HUES6 (cell line): Measurements from ENCODE around the gene ZNF470.

Experiments used
- H3K27ac ChIP-seq: 2 replicates; pipeline ENCODE4 v1.7.0; 2013; ENCODE audit warnings: low read depth, mild to moderate bottlenecking, low read length, inconsistent platforms
- H3K27me3 ChIP-seq: 2 replicates; pipeline ENCODE4 v1.6.1; 2013; ENCODE audit warnings: low read length; ENCODE audit not compliant: control insufficient read depth, insufficient read depth
- H3K36me3 ChIP-seq: 2 replicates; pipeline ENCODE4 v1.6.1; 2013; ENCODE audit warnings: low read length; ENCODE audit not compliant: control insufficient read depth, insufficient read depth
- H3K4me1 ChIP-seq: 2 replicates; pipeline ENCODE4 v1.6.1; 2013; ENCODE audit warnings: low read length; ENCODE audit not compliant: control insufficient read depth, insufficient read depth
- H3K4me3 ChIP-seq: 2 replicates; pipeline ENCODE4 v1.5.1; 2013; ENCODE audit warnings: low read depth, low read length
- H3K9ac ChIP-seq: one replicate; pipeline ENCODE4 v1.6.1; 2013; ENCODE audit warnings: mild to moderate bottlenecking, low read length
- H3K9me3 ChIP-seq: 2 replicates; pipeline ENCODE4 v1.6.1; 2013; ENCODE audit warnings: low read depth, low read length; ENCODE audit not compliant: control insufficient read depth, insufficient read depth

The ZNF470 gene

DNA sequence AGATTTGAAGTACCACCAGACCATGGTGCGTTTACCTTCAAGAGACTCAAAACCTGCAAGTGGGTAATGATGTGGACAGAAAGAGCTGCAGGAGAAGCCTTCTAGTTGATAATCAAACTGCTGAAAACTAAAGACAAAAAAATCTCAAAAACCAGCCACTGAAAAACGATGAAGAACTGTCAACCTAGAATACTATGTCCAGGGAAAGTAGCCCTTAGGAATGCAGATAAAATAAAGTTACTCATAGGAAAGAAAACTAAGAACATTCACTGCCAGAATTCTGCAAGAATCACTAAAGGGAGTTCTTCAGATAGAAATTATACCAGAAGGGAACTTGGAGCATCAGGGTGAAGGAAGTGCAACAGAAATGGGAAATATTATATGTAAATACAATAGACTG lies 5.3 kb downstream of the ZNF470 start:
- Histone ChIP-seq H3K9ac (no peak overlapping the region), H3K4me1 (peaks cover 5% of the 10 kb centered on the region; the same call in 1 of the 2 replicates), H3K27ac (no peak overlapping the region), H3K36me3 (peaks cover 86% of the 10 kb centered on the region), H3K9me3 (peaks cover 84% of the 10 kb centered on the region), H3K4me3 (no peak overlapping the region), H3K27me3 (no peaks in the 10 kb centered on the region)

DNA sequence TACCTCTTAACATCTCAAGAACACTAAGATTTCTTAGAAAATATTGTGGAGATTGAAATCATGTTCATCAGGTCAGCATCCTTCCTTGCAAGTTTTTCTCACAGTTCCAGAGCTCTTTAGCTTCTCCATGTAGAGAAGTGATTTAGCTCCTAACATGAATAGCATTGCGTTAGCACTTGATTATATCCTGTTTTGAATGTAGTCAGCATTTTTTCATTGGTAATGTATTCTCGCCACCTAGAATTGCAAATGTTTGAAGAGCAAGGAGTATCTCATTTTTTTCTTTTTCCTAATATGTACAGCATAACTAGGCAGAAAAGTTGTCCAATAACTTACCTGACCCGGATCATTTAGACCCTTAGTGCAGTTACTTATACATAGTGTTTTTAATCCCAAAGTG lies 6.6 kb downstream of the ZNF470 start:
- Histone ChIP-seq H3K36me3 (peaks cover 86% of the 10 kb centered on the region), H3K4me3 (no peak overlapping the region), H3K27ac (no peak overlapping the region), H3K9ac (no peak overlapping the region), H3K4me1 (no peaks in the 10 kb centered on the region), H3K27me3 (no peaks in the 10 kb centered on the region), H3K9me3 (peaks cover 87% of the 10 kb centered on the region)

DNA sequence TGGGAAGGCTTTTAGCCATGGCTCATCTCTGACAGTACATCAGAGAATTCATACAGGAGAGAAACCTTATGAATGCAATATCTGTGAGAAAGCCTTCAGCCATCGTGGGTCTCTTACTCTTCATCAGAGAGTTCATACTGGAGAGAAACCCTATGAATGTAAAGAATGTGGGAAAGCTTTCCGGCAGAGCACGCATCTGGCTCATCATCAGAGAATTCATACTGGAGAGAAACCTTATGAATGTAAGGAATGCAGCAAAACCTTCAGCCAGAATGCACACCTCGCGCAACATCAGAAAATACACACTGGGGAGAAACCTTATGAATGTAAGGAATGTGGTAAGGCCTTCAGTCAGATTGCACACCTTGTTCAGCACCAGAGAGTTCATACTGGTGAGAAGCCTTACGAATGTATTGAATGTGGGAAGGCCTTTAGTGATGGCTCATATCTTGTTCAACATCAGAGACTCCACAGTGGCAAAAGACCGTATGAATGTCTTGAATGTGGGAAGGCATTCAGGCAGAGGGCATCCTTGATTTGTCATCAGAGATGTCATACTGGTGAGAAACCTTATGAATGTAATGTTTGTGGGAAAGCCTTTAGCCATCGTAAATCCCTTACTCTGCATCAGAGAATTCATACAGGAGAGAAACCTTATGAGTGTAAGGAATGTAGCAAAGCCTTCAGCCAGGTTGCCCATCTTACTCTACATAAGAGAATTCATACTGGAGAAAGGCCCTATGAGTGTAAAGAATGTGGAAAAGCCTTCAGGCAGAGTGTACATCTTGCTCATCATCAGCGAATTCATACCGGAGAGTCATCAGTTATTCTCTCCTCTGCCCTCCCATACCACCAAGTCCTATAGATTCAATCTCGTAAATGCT lies 10.7 kb downstream of the ZNF470 start:
- H3K27ac ChIP-seq, result no peak overlapping the region
- H3K4me1 ChIP-seq, result no peaks in the 10 kb centered on the region
- peaks cover 91% of the 10 kb centered on the region for H3K9me3 ChIP-seq
- peaks cover 52% of the 10 kb centered on the region for H3K36me3 ChIP-seq
- no peak overlapping the region for H3K9ac ChIP-seq
- H3K27me3 ChIP-seq, result no peaks in the 10 kb centered on the region
- no peak overlapping the region for H3K4me3 ChIP-seq

DNA sequence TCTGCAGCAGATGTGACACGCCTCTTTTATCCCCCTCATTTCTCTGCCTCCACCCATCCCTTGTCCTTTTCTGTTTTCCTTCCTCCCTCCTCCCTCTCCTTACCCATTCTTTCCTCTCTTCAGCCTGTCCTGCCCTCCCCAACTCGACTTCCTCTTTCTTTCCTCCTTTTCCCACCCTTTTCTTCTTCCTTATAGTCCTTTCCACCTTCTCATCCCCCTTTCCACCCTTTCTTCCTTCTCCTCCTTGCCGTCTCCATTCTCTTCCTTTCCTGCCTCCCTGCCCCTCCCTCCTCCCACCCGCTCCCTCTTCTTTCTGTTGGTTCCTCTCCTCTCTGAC lies 27.1 kb downstream of the ZNF470 start:
- no peak overlapping the region for H3K27ac ChIP-seq
- peak overlapping the region; percentile 87 for H3K4me3 ChIP-seq
- H3K9ac ChIP-seq, result no peak overlapping the region
- peaks cover 21% of the 10 kb centered on the region for H3K9me3 ChIP-seq
- no peaks in the 10 kb centered on the region for H3K27me3 ChIP-seq
- peaks cover 7% of the 10 kb centered on the region; the same call in 1 of the 2 replicates for H3K36me3 ChIP-seq
- H3K4me1 ChIP-seq, result 0 out of 2 replicates have a peak, but pooled peaks cover 3% of the 10 kb centered on the region

DNA sequence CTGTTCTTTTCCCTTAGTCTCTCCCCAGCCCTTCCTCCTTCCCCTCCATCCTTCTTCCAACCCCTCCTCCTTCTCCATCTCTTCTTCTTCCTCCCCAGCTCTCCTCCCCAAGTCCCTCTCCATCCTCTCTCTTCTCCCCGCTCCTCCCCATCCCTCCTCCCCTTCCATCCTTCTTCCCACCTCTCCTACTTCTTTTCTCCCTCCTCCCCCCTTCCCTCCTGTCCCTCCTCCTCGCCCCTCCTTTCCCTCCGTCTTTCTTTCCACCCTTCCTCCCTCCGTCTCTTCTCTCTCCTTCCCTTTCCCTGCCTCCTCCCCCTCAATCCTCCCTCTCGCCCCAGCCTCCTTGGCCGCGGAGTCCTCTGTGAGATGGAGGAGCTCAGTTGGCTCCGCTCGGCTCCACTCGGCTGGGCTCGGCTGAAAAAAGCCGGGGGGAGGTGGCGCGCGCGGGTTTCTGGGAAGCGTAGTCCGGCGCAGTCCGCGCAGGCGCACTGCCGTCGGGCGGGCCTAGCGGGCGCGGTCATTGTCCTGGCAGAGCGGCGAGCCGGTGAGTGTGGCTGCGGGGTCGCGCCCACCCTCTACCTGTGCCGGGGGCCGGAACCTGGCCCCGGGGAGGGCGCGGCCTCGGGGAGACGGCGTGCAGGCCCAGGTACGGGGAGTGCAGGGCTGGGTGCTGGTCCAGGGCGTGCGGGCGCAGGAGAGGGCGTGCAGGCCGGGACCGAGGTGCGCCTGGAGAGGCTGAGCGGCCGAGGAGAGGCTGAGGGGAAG lies 27.7 kb downstream of the ZNF470 start, which contains the start of gene ZNF71:
TSS of gene ZNF71 (plus strand) at position 520 of the 765 bp plus-strand sequence. CDS start 6,257 bp downstream, outside the sequence.
- Histone ChIP-seq H3K27me3 (no peaks in the 10 kb centered on the region), H3K27ac (no peak within 1 kb of the TSS), H3K4me1 (0 out of 2 replicates have a peak, but pooled peaks cover 3% of the 10 kb centered on the region), H3K9ac (peak within 1 kb of the TSS; percentile 89), H3K4me3 (peak within 1 kb of the TSS; percentile 87), H3K36me3 (peaks cover 7% of the 10 kb centered on the region; the same call in 1 of the 2 replicates), H3K9me3 (peaks cover 16% of the 10 kb centered on the region)

DNA sequence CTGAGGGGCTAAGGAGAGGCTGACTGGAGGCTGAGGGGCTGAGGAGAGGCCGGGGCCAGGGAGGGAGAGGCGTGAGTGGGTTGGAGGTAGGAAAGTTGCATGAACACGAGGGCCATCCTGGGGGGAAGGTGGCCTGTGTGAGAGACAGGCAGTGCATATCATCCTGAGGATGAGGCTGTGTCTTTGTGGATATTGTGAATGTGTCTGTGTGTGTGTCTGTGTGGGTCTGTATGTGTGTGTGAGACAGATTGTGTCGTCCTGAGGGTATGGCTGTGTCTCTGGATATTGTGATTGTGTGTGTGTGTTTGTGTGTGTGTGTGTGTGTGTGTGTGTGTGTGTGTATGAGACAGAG lies 28.3 kb downstream of the ZNF470 start:
- no peaks in the 10 kb centered on the region for H3K27me3 ChIP-seq

DNA sequence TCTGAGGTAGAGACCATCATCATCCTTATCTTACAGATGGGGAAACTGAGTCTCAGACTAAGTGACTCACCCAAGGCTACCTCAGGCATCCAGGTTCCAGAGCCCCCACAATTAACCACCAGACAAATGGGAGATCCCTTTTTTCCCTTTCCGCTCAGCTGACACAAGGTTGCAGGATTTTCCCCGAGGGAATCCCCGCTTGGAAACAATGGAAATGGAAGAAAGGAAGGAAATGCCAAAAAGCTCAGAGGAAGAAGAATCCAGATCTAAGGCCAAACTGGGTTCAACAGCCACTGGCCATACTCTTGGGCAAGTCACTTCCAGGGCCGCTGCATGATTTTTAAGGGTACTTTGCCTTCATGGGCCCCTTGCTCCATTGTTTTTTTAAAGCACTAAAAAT lies 29.4 kb downstream of the ZNF470 start:
- no peaks in the 10 kb centered on the region for H3K27me3 ChIP-seq
- 0 out of 2 replicates have a peak, but pooled peaks cover 3% of the 10 kb centered on the region for H3K4me1 ChIP-seq
- no peak overlapping the region for H3K27ac ChIP-seq
- H3K9ac ChIP-seq, result no peak overlapping the region
- H3K9me3 ChIP-seq, result peaks cover 17% of the 10 kb centered on the region
- H3K36me3 ChIP-seq, result peaks cover 16% of the 10 kb centered on the region
- H3K4me3 ChIP-seq, result no peak overlapping the region

More for the DNA sequence above, 28.3 kb downstream of the ZNF470 start:
- H3K27ac ChIP-seq, result no peak overlapping the region
- peaks cover 7% of the 10 kb centered on the region; the same call in 1 of the 2 replicates for H3K36me3 ChIP-seq
- 0 out of 2 replicates have a peak, but pooled peaks cover 3% of the 10 kb centered on the region for H3K4me1 ChIP-seq
- H3K4me3 ChIP-seq, result peak overlapping the region; percentile 87
- peak overlapping the region; percentile 89 for H3K9ac ChIP-seq
- peaks cover 10% of the 10 kb centered on the region; the same call in 1 of the 2 replicates for H3K9me3 ChIP-seq

DNA sequence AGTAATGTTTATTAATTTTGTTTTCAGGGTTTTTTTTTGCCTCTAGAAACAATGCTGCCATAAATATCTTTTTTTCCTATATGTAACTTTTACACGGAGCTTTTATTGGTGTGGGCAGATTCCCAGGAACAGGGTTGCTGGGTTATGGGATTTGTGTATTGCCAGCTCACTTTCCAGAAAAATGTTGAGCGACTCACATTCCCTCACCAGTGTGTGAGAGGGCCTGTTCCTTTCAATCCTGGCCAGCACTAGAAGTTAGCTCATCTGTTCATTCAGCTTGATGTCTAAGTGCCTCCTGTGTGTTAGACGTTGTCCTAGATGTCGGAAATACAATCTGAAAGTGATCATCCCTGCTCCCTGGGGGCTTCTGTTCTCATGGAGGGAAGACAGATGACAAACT lies 30.4 kb downstream of the ZNF470 start:
- H3K4me3 ChIP-seq, result no peak overlapping the region
- H3K9ac ChIP-seq, result no peak overlapping the region
- peaks cover 25% of the 10 kb centered on the region for H3K36me3 ChIP-seq
- H3K9me3 ChIP-seq, result peaks cover 18% of the 10 kb centered on the region
- H3K4me1 ChIP-seq, result 0 out of 2 replicates have a peak, but pooled peaks cover 3% of the 10 kb centered on the region
- H3K27me3 ChIP-seq, result no peaks in the 10 kb centered on the region
- H3K27ac ChIP-seq, result no peak overlapping the region

DNA sequence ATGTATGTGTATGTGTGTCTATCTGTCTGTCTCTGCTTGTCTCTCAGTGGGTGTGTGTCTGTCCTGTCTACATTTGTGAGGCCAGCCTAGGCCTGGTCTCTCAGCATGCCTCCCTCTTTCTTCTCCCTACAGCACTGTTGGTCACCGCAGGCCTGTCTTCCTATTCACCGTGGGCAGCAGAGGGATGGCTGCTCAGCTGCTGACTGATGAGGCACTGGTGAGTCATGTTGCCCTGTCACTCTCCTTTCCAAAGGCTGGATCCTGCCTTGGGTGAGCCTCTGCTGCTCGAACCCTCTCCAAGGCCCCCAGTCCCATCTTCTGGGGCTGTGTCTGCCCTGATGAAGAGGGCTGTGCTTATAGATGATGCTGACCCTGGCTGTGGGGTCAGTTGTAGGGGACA lies 34.1 kb downstream of the ZNF470 start:
- no peak overlapping the region for H3K27ac ChIP-seq
- no peaks in the 10 kb centered on the region for H3K4me1 ChIP-seq
- H3K9ac ChIP-seq, result no peak overlapping the region
- H3K27me3 ChIP-seq, result no peaks in the 10 kb centered on the region
- no peak overlapping the region for H3K4me3 ChIP-seq
- H3K9me3 ChIP-seq, result peaks cover 43% of the 10 kb centered on the region
- peaks cover 30% of the 10 kb centered on the region for H3K36me3 ChIP-seq

DNA sequence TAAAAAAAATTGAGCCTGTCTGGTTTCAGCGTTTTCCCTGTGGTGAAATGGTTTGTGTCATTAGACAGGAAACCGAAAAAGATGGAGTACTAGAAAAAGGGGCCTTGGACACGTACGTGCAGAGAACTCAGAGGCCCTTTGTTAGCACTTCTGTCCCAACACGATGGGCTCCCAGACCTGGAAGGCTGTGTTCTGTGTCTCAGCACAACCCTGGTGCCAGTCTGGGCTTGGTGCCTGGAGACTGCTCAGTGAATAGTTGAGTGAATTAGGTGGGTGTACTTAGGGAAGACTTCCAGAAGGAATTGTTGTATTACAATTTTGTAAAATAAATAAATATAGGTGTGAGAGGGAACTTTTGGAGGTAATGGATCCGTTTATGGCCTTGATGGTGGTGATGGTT lies 36.6 kb downstream of the ZNF470 start:
- no peaks in the 10 kb centered on the region for H3K27me3 ChIP-seq
- no peak overlapping the region for H3K9ac ChIP-seq
- no peak overlapping the region for H3K27ac ChIP-seq
- H3K36me3 ChIP-seq, result peaks cover 23% of the 10 kb centered on the region
- no peaks in the 10 kb centered on the region for H3K4me1 ChIP-seq
- H3K4me3 ChIP-seq, result no peak overlapping the region
- H3K9me3 ChIP-seq, result peaks cover 55% of the 10 kb centered on the region
